GM21360 (cell line): Measurements from ENCODE around the gene CARD16.

ENCODE experiments used
- ATAC-seq: cut with Tn5 transposase; IDR thresholded peaks from one replicate; pipeline ENCODE4 v1.9.1; 2021; ENCODE audit warnings: mild to moderate bottlenecking, moderate library complexity; ENCODE audit not compliant: unreplicated experiment

Gene CARD16

DNA sequence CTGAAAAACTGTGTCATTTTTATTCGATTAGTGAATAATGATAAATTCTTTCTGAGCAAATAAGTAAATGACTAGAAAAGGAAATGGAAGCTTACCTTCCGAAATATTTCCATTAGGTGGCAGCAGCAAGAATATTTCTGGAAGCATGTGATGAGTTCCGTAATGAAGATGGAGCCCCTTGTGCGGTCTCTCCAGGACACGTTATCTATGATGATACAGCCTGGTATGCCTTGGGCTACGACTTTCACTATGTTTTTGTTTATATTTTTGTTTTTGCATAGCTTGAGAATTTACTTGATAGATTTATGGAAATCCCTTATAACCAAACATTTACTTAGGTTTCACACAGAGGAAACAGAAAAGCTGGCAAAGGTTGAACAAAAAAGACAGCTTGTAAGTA, 47.8 kb downstream of the CARD16 start:
- ATAC-seq = no peak

- ATAC-seq = no peak
These were observed 50.1 kb downstream of the CARD16 start for GRCh38 chr11:104995001-104995408.

DNA sequence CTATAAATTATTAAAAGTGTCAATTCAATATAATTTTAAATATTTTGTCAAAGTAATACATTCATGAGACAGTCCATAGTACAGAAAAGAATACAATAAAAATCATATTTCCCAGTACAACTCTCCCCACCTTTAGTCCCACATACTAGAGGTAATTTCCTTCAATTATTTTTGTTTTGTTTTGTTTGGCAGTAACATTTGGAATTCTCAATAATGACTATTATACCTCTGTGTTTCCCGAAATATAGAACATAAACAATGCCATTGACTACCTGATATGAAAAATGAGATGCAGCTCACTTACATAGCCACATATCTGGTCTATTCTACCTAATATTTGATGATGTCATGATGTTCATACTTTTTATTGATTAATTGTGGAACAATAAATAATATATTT, 52.4 kb downstream of the CARD16 start:
- no peak for ATAC-seq

DNA sequence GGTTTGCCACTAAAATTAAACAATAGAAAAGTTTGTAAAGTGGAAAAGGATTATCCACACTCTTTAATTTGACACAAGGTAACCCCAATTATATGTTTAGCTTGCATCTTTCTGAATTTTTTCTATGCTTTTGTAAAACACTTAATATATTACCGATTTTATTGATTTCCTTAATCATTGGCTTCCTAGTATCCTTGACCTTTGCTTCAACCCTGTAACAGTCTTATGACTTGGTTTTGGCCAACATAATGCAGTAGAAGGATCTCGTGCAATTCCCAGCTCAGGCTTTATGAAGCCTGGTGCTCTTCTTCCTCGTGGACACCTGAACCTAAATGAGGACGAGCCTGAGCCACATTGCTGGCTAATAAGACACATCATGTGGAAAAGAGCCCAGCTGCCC, 53.1 kb downstream of the CARD16 start:
- no peak for ATAC-seq
